Measurements from ENCODE around the gene AIPL1. TPM values are rescaled to one million over a fixed set of nuclear protein-coding genes. Genes with fewer than 3 reads are reported as not detected.
"Not testable (repeated sequence)": the region's sequence is repeated elsewhere in the genome, so short reads cannot be mapped to it uniquely, and the experiment has no call there.

Gene AIPL1, protein sequence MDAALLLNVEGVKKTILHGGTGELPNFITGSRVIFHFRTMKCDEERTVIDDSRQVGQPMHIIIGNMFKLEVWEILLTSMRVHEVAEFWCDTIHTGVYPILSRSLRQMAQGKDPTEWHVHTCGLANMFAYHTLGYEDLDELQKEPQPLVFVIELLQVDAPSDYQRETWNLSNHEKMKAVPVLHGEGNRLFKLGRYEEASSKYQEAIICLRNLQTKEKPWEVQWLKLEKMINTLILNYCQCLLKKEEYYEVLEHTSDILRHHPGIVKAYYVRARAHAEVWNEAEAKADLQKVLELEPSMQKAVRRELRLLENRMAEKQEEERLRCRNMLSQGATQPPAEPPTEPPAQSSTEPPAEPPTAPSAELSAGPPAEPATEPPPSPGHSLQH
- total RNA-seq = not detected
- polyA plus RNA-seq (2013, experiment 1 of 2) = not detected
- not detected for polyA plus RNA-seq (2013, experiment 2 of 2)
- total RNA-seq = 0 to 0.11 (median 0) reads per million in 172 experiments

DNA sequence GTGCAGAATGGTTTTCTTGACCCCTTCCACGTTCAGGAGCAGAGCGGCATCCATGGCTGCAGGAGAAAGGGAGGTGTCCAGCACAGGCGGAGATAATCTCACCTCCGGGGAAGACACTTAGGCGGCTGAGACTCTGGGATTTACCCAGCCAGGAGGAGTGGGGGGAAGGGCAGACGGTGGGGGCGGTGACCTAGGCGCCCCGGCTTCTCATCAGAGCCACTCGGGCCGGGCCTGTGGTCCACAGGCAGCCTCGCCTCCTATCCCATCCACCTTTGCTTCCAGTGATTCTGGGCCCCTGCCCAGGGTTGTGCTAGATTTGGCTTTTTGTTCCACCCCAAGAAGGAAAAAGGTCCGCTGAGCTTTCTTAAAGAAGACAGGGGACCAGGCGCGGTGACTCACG lies at the start of gene AIPL1:
AIPL1 (minus strand) TSS at position 71 of the 400 bp plus-strand sequence; CDS start at position 54, 17 bp downstream.
- no peak within 1 kb of the TSS for H3K27ac Mint-ChIP-seq
- DNase-seq = no peak
- no peaks in the 10 kb centered on the region for H3K9me3 Mint-ChIP-seq
- CTCF ChIA-PET = interaction anchor here (1.4 to 2.3 kb wide), 4 partner anchors 9 to 850 kb away, joined by 3 to 12 read pairs (median 7); partner anchors contain the start of genes NLRP1 and PIMREG
- H3K36me3 Mint-ChIP-seq (ENCODE audit: low read depth) = no peaks in the 10 kb centered on the region
- H3K4me3 Mint-ChIP-seq = no peak within 1 kb of the TSS
- TF ChIP-seq, protein P1, sequence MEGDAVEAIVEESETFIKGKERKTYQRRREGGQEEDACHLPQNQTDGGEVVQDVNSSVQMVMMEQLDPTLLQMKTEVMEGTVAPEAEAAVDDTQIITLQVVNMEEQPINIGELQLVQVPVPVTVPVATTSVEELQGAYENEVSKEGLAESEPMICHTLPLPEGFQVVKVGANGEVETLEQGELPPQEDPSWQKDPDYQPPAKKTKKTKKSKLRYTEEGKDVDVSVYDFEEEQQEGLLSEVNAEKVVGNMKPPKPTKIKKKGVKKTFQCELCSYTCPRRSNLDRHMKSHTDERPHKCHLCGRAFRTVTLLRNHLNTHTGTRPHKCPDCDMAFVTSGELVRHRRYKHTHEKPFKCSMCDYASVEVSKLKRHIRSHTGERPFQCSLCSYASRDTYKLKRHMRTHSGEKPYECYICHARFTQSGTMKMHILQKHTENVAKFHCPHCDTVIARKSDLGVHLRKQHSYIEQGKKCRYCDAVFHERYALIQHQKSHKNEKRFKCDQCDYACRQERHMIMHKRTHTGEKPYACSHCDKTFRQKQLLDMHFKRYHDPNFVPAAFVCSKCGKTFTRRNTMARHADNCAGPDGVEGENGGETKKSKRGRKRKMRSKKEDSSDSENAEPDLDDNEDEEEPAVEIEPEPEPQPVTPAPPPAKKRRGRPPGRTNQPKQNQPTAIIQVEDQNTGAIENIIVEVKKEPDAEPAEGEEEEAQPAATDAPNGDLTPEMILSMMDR (IDR thresholded peaks at IDR 0.05) = no peak
- peaks cover 5% of the 10 kb centered on the region for H3K4me1 Mint-ChIP-seq (ENCODE audit: low read depth)
- POLR2A ChIA-PET = interaction anchor here (1.0 to 2.3 kb wide), 2 partner anchors 843 to 848 kb away, joined by 3 to 5 read pairs; no protein-coding TSS in a partner anchor
- ATAC-seq (ENCODE audit: poor library complexity) = no peak
- H3K27me3 Mint-ChIP-seq = peaks cover 29% of the 10 kb centered on the region
- no peaks in the 10 kb centered on the region for H3K36me3 ChIP-seq (ENCODE audit: insufficient read depth, low read length)
- intact Hi-C loops (cut with DNase I, micrococcal nuclease) = loop anchor here (5.0 to 10.0 kb wide), 2 partner anchors 730 to 1018 kb away; partner anchors contain the start of gene NUP88 (in 1 of the 2)
- H3K4me1 ChIP-seq (ENCODE audit: insufficient read depth, low read length) = peaks cover 3% of the 10 kb centered on the region
- peaks cover 0 to 9% of the 10 kb centered on the region in 2 experiments for H3K9me3 ChIP-seq (ENCODE audit: control insufficient read depth in 1 of 2, insufficient read depth in 1 of 2, low read length in 2 of 2)
- H3K27me3 ChIP-seq (ENCODE audit: control insufficient read depth in 1 of 2, insufficient read depth in 2 of 2, low read length in 2 of 2) = peaks cover 5 to 11% of the 10 kb centered on the region in 2 experiments
- no peak within 1 kb of the TSS for H3K4me3 ChIP-seq (ENCODE audit: low read length)
- no peak within 1 kb of the TSS for H3K27ac ChIP-seq (ENCODE audit: low read depth in 1 of 2, low read length in 2 of 2)

DNA sequence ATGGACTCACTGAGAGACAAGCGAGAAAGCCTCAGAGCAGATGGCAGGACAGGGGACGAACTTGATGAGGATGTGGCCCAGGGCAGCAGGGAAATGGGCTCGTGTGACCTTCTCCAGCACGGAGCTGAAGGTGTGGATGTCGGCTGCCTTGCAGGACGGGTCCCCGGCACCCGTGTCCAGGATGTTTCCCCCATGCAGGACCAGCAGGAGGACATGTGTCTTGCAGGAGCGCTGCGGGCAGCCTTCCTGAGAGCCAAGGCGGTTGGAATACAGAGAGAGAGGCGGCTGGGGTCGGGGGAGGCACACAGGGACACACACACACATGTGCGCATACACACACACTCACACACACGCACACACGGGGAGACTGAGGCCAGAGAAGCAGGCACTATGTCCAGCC lies 48.6 kb upstream of the AIPL1 start:
- Histone ChIP-seq H3K27ac (ENCODE audit: low read depth in 1 of 2, low read length in 2 of 2) (no peak overlapping the region), H3K4me1 (ENCODE audit: insufficient read depth, low read length) (no peaks in the 10 kb centered on the region), H3K4me3 (ENCODE audit: low read length) (no peak overlapping the region), H3K36me3 (ENCODE audit: insufficient read depth, low read length) (no peaks in the 10 kb centered on the region), H3K27me3 (ENCODE audit: control insufficient read depth in 1 of 2, insufficient read depth in 2 of 2, low read length in 2 of 2) (peaks cover 0 to 5% of the 10 kb centered on the region in 2 experiments), H3K9me3 (ENCODE audit: control insufficient read depth in 1 of 2, insufficient read depth in 1 of 2, low read length in 2 of 2) (no peaks in the 10 kb centered on the region)
- Mint-ChIP-seq H3K27ac (no peak overlapping the region), H3K4me1 (ENCODE audit: low read depth) (no peaks in the 10 kb centered on the region), H3K36me3 (ENCODE audit: low read depth) (no peaks in the 10 kb centered on the region), H3K9me3 (no peaks in the 10 kb centered on the region), H3K4me3 (no peak overlapping the region), H3K27me3 (no peaks in the 10 kb centered on the region)
- DNase-seq = no peak
- CTCF ChIA-PET = interaction anchor here (1.8 kb wide), 1 partner anchor 10 kb away, joined by 6 read pairs; no protein-coding TSS in a partner anchor
- TF ChIP-seq, protein P1 (IDR thresholded peaks at IDR 0.05) = no peak
- intact Hi-C loops (cut with DNase I, micrococcal nuclease) = loop anchor here in 1 of 2 experiments (10.0 kb wide), 1 partner anchor 241 kb away; no protein-coding TSS in a partner anchor
- POLR2A ChIA-PET = no interaction called here
- no peak for ATAC-seq (ENCODE audit: poor library complexity)

DNA sequence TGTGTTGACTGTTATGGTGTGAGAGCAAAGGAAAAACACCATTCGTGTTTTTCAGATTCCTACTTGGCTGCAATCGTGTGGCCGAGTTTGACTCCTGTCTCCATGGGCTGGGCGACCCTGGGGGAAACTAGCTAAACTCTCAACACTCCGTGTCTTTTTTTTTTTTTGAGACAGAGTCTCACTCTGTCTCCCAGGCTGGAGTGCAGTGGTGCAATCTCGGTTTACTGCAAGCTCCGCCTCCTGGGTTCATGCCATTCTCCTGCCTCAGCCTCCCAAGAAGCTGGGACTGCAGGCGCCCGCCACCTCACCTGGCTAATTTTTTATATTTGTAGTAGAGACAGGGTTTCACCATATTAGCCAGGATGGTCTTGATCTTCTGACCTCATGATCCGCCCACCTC lies 47.9 kb upstream of the AIPL1 start:
- H3K27ac Mint-ChIP-seq; POLR2A ChIA-PET; DNase-seq; H3K27ac ChIP-seq (ENCODE audit: low read depth in 1 of 2, low read length in 2 of 2); H3K9me3 Mint-ChIP-seq; H3K4me3 Mint-ChIP-seq; H3K36me3 ChIP-seq (ENCODE audit: insufficient read depth, low read length); H3K4me1 Mint-ChIP-seq (ENCODE audit: low read depth); H3K4me3 ChIP-seq (ENCODE audit: low read length); H3K27me3 ChIP-seq (ENCODE audit: control insufficient read depth in 1 of 2, insufficient read depth in 2 of 2, low read length in 2 of 2); H3K36me3 Mint-ChIP-seq (ENCODE audit: low read depth); ATAC-seq (ENCODE audit: poor library complexity); H3K4me1 ChIP-seq (ENCODE audit: insufficient read depth, low read length); H3K9me3 ChIP-seq (ENCODE audit: control insufficient read depth in 1 of 2, insufficient read depth in 1 of 2, low read length in 2 of 2); H3K27me3 Mint-ChIP-seq: not testable (repeated sequence)
- CTCF ChIA-PET = interaction anchor here (1.8 kb wide), 1 partner anchor 10 kb away, joined by 6 read pairs; no protein-coding TSS in a partner anchor
- intact Hi-C loops (cut with DNase I, micrococcal nuclease) = loop anchor here in 1 of 2 experiments (10.0 kb wide), 1 partner anchor 242 kb away; no protein-coding TSS in a partner anchor

Data from CD4-positive, alpha-beta T cell (primary cell).